T-helper 2 cell treated with Interferon-gamma antibody and Interleukin-4, amounts not matched to agents 5 μg/mL and 100 μg/mL, for 36 hours (primary cell): ENCODE results near the gene CHRNB1.

Experiments used
- DNase-seq: peaks from one replicate; pipeline ENCODE4 v3.0.0; 2021; ENCODE audit warnings: low spot score
- H3K27ac Mint-ChIP-seq: one replicate; pipeline ENCODE4 v1.8.0; 2021; ENCODE audit warnings: mild to moderate bottlenecking, mixed read lengths
- H3K27me3 Mint-ChIP-seq: one replicate; pipeline ENCODE4 v1.8.0; 2021; ENCODE audit warnings: low read depth, mixed read lengths
- H3K36me3 Mint-ChIP-seq: one replicate; pipeline ENCODE4 v1.8.0; 2021; ENCODE audit warnings: low read depth, mixed read lengths
- H3K4me1 Mint-ChIP-seq: one replicate; pipeline ENCODE4 v1.8.0; 2021; ENCODE audit warnings: low read depth, mixed read lengths
- H3K4me3 Mint-ChIP-seq: one replicate; pipeline ENCODE4 v1.8.0; 2022; ENCODE audit warnings: mild to moderate bottlenecking, moderate library complexity, mixed read lengths
- H3K9me3 Mint-ChIP-seq: one replicate; pipeline ENCODE4 v1.8.0; 2021; ENCODE audit warnings: mixed read lengths

CHRNB1 gene

DNA sequence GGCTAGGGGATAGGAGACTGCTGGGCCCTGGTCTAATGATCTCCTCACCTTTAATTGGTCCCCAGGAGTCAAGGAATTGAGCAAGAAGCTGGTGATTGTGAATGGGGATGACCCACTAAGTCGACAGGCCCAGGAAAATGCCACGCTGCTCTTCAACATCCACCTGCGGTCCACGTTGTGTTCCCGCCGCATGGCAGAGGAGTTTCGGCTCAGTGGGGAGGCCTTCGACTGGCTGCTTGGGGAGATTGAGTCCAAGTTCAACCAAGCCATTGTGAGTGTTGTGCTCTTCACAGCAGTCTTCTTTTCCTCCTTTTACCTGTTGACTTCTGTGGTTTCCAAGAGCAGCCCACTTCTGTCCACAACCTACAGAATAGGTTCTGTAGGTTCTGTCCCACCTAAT is 58.7 kb downstream of the CHRNB1 start:
- H3K4me3 Mint-ChIP-seq = no peak overlapping the region
- no peaks in the 10 kb centered on the region for H3K27me3 Mint-ChIP-seq
- peaks cover 70% of the 10 kb centered on the region for H3K36me3 Mint-ChIP-seq
- H3K27ac Mint-ChIP-seq = no peak overlapping the region
- no peak for DNase-seq
- H3K4me1 Mint-ChIP-seq = no peaks in the 10 kb centered on the region
- no peaks in the 10 kb centered on the region for H3K9me3 Mint-ChIP-seq
